Colonic mucosa (tissue), 4 donors: ENCODE measurements around the gene C17orf114.

Source experiments
- DNase-seq: peaks from one replicate; pipeline ENCODE4 v3.0.0-alpha.2; 2020
- H3K27ac ChIP-seq: fragments of 200-600 bp; one replicate; pipeline ENCODE4 v1.8.0; 2021
- H3K27me3 ChIP-seq: fragments of 200-600 bp; one replicate; pipeline ENCODE4 v1.8.0; 2021
- H3K36me3 ChIP-seq: fragments of 200-600 bp; one replicate; pipeline ENCODE4 v1.8.0; 2021
- H3K4me1 ChIP-seq: fragments of 200-600 bp; one replicate; pipeline ENCODE4 v1.8.0; 2021; ENCODE audit warnings: mild to moderate bottlenecking
- H3K4me3 ChIP-seq: fragments of 200-600 bp; one replicate; pipeline ENCODE4 v1.8.0; 2021
- H3K9ac ChIP-seq, 2 donors: one replicate each; pipeline ENCODE4 v1.7.0; 2013; ENCODE audit warnings: control low read depth in 2 of 2, low read depth in 2 of 2, low read length in 2 of 2
- H3K9me3 ChIP-seq: fragments of 200-600 bp; one replicate; pipeline ENCODE4 v1.8.0; 2021
- intact Hi-C: fragments of 100-400 bp; cut with DNase I; formaldehyde crosslinking; loops from one replicate; pipeline ENCODE4 v1.14.1; 2022
- TF ChIP-seq, protein P1 (sequence below): fragments of 200-600 bp; IDR thresholded peaks from one replicate; pipeline ENCODE4 v1.8.0; 2022; ENCODE audit warnings: antibody characterized with exemption, mild to moderate bottlenecking
- donor health status: healthy.
- donor health status: DM: no; HTN: no; CAD: no.
- donor health status: DM: no; HTN: no; CAD: no.

C17orf114 gene

DNA sequence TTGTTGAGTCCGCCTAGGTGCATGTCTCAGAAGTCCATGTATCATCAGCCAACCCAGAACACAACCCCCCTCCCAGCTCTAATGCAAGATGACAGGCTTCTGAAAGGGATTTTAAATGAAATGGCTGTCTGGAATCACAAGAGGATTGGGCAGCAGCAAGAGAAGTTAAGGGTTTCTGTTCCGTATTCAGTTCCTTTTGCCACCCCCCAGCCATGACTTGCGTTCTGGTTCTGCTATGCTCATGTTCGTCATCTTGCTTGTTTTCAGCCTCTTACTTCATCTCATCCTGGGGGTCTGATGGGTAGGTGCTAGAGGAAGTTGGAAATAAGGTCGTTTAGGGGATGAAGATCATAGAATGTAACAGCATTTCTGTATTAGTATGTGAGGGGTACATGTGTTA is 43.0 kb upstream of the C17orf114 start:
- no peak overlapping the region for H3K4me3 ChIP-seq
- TF ChIP-seq, protein P1, sequence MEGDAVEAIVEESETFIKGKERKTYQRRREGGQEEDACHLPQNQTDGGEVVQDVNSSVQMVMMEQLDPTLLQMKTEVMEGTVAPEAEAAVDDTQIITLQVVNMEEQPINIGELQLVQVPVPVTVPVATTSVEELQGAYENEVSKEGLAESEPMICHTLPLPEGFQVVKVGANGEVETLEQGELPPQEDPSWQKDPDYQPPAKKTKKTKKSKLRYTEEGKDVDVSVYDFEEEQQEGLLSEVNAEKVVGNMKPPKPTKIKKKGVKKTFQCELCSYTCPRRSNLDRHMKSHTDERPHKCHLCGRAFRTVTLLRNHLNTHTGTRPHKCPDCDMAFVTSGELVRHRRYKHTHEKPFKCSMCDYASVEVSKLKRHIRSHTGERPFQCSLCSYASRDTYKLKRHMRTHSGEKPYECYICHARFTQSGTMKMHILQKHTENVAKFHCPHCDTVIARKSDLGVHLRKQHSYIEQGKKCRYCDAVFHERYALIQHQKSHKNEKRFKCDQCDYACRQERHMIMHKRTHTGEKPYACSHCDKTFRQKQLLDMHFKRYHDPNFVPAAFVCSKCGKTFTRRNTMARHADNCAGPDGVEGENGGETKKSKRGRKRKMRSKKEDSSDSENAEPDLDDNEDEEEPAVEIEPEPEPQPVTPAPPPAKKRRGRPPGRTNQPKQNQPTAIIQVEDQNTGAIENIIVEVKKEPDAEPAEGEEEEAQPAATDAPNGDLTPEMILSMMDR = no peak
- H3K9me3 ChIP-seq = no peaks in the 10 kb centered on the region
- H3K9ac ChIP-seq = no peak overlapping the region
- no peaks in the 10 kb centered on the region for H3K27me3 ChIP-seq
- no peak overlapping the region for H3K27ac ChIP-seq
- intact Hi-C loops = no loop called here
- H3K36me3 ChIP-seq = no peaks in the 10 kb centered on the region
- peaks cover 5% of the 10 kb centered on the region for H3K4me1 ChIP-seq
- no peak for DNase-seq

GRCh38 chr17:4843321-4844000 is 41.3 kb upstream of the C17orf114 start:
- Histone ChIP-seq H3K4me3 (no peak overlapping the region), H3K9ac (no peak overlapping the region), H3K9me3 (no peaks in the 10 kb centered on the region), H3K4me1 (peaks cover 5% of the 10 kb centered on the region), H3K27me3 (no peaks in the 10 kb centered on the region), H3K36me3 (no peaks in the 10 kb centered on the region), H3K27ac (no peak overlapping the region)
- intact Hi-C loops = no loop called here
- TF ChIP-seq, protein P1 = no peak
- no peak for DNase-seq

- Histone ChIP-seq H3K9ac (no peak overlapping the region), H3K36me3 (no peaks in the 10 kb centered on the region), H3K27me3 (no peaks in the 10 kb centered on the region), H3K9me3 (no peaks in the 10 kb centered on the region), H3K4me3 (no peak overlapping the region), H3K27ac (no peak overlapping the region), H3K4me1 (peaks cover 3% of the 10 kb centered on the region)
- TF ChIP-seq, protein P1 = no peak
- intact Hi-C loops = no loop called here
- no peak for DNase-seq
Measured at GRCh38 chr17:4842376-4842775, 40.2 kb upstream of the C17orf114 start.

DNA sequence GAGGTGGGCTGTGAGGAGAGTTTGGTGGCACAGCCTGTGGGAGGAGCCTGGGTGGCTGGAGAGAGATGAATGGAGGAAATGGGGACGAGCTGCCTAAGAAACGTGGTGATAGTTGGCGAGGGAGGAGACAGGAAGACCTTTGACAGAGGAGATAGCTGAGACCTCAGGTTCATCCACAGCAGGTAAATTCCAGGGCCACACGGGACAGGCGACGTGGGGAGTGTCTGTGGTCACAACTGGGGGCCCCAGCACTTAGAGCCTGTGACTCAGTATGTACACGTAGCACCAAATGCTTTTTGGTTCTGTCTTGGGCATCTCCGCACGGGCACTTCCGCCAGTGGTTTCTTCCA is 38.7 kb upstream of the C17orf114 start:
- no peak for DNase-seq
- TF ChIP-seq, protein P1 = no peak
- H3K9ac ChIP-seq = no peak overlapping the region
- H3K9me3 ChIP-seq = no peaks in the 10 kb centered on the region
- no peaks in the 10 kb centered on the region for H3K27me3 ChIP-seq
- no peaks in the 10 kb centered on the region for H3K36me3 ChIP-seq
- peaks cover 5% of the 10 kb centered on the region for H3K4me1 ChIP-seq
- intact Hi-C loops = no loop called here
- H3K4me3 ChIP-seq = no peak overlapping the region
- H3K27ac ChIP-seq = no peak overlapping the region

DNA sequence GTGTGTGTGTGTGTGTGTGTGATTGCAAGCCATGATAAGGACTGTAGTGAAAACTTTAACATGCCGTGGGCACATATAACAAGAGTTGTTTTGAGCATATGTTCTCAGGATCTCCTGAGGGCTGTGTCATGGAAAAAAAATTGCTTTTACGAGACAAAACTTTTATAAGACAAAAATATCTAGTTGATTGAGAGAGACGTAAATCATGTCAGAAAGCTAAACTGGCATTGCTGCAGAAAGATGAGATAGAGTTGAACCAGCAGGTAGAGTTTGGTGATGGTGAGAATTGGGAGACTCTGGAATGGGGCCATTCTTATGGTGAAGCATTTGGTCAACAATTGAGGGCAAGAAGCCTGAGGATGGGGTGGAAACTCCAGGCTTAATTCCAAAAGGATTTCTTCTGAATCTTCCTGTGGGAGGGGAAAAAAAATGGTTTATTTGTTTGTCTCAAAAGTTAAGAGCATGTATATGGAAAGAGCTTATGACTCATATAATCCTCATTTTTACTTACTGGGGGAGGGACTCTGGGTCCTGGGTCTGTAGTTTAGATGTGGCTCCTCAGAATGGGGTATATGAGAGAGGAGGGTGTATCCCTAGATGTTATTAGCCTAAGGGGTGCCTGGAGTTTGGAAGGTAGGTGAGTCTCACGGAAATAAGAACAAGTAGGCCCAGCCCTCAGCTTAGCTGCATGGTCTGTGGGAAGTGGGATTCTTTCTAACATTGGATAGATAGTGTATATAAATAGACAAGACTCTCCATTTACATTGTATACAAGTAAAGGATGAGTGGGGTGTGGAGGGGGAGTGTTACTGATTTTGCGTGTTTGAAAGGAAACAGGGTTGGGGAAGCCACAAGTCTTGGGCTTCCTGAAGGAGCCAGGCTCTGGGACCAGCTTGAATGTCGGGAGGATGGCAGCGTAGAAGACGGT is 38.1 kb upstream of the C17orf114 start:
- Histone ChIP-seq H3K4me1 (peaks cover 8% of the 10 kb centered on the region), H3K27ac (no peak overlapping the region), H3K36me3 (no peaks in the 10 kb centered on the region), H3K27me3 (no peaks in the 10 kb centered on the region), H3K4me3 (no peak overlapping the region), H3K9me3 (no peaks in the 10 kb centered on the region), H3K9ac (no peak overlapping the region)
- DNase-seq = no peak
- intact Hi-C loops = no loop called here
- TF ChIP-seq, protein P1 = no peak
